HL-60 (cell line): ENCODE measurements around the gene MPPED1.

Source experiments
- DNase-seq, 2 experiments: peaks; one replicate each; pipeline ENCODE4 v3.0.0-alpha.2; 2010 to 2020; ENCODE audit warnings: low read depth in 1 of 2, low spot score in 1 of 2
- H3K27ac ChIP-seq: fragments of 250-450 bp; sonication (Bioruptor Pico); replicated peaks from 2 replicates; pipeline ENCODE4 v1.5.1; 2020; ENCODE audit warnings: mild to moderate bottlenecking, moderate library complexity
- H3K27me3 ChIP-seq: fragments of 250-450 bp; sonication (Bioruptor Pico); 2 replicates; pipeline ENCODE4 v1.5.1; 2021; ENCODE audit warnings: mild to moderate bottlenecking, moderate library complexity; ENCODE audit not compliant: insufficient read depth, poor library complexity, severe bottlenecking
- H3K4me3 ChIP-seq: replicated peaks from 2 replicates; pipeline ENCODE4 v1.5.1; 2011; ENCODE audit warnings: mild to moderate bottlenecking, control low read depth, low read length; ENCODE audit not compliant: insufficient read depth
- GABPA ChIP-seq: IDR thresholded peaks from 2 replicates; pipeline ENCODE4 v1.6.1; 2012; ENCODE audit warnings: low read depth
- POLR2AphosphoS5 ChIP-seq: IDR thresholded peaks from 2 replicates; pipeline ENCODE4 v1.6.1; 2012; ENCODE audit warnings: low read depth
- SPI1 ChIP-seq: IDR thresholded peaks from 2 replicates; pipeline ENCODE4 v1.6.1; 2012; ENCODE audit warnings: low read depth, mild to moderate bottlenecking, borderline replicate concordance
- TF ChIP-seq, protein P1 (sequence below): IDR thresholded peaks from 2 replicates; pipeline ENCODE4 v1.6.1; 2012; ENCODE audit warnings: low read depth; ENCODE audit not compliant: insufficient replicate concordance
- TF ChIP-seq, protein P2 (sequence below): IDR thresholded peaks from one replicate; pipeline ENCODE4 v1.5.1; 2011; ENCODE audit warnings: low read length, control low read depth, inconsistent platforms; ENCODE audit not compliant: insufficient read depth

The MPPED1 gene

DNA sequence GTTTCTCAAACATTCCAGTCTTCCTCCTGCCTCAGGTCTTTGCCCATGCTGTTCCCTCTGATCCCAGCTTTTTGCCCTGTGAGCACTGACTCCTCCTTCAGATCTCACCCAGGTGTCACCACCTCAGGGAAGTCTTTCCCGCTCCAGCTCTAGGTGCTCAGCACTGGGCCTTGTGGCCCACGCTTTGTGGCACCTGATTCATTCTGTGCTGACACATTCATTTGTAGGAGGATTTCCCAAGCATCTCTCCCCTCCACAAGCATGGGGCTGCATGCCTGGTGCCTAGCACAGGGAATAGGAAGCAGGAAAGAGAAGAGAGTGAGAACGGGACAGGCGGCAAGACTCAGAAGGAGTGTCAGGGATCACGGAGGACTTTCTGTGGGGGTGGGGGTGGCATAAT, 17.6 kb downstream of the MPPED1 start:
- no peak for DNase-seq
- Histone ChIP-seq H3K27me3 (peaks cover 8% of the 10 kb centered on the region), H3K4me3 (no peak overlapping the region), H3K27ac (no peak overlapping the region)
- TF ChIP-seq, protein P1, sequence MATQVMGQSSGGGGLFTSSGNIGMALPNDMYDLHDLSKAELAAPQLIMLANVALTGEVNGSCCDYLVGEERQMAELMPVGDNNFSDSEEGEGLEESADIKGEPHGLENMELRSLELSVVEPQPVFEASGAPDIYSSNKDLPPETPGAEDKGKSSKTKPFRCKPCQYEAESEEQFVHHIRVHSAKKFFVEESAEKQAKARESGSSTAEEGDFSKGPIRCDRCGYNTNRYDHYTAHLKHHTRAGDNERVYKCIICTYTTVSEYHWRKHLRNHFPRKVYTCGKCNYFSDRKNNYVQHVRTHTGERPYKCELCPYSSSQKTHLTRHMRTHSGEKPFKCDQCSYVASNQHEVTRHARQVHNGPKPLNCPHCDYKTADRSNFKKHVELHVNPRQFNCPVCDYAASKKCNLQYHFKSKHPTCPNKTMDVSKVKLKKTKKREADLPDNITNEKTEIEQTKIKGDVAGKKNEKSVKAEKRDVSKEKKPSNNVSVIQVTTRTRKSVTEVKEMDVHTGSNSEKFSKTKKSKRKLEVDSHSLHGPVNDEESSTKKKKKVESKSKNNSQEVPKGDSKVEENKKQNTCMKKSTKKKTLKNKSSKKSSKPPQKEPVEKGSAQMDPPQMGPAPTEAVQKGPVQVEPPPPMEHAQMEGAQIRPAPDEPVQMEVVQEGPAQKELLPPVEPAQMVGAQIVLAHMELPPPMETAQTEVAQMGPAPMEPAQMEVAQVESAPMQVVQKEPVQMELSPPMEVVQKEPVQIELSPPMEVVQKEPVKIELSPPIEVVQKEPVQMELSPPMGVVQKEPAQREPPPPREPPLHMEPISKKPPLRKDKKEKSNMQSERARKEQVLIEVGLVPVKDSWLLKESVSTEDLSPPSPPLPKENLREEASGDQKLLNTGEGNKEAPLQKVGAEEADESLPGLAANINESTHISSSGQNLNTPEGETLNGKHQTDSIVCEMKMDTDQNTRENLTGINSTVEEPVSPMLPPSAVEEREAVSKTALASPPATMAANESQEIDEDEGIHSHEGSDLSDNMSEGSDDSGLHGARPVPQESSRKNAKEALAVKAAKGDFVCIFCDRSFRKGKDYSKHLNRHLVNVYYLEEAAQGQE = no peak
- TF ChIP-seq, protein P2, sequence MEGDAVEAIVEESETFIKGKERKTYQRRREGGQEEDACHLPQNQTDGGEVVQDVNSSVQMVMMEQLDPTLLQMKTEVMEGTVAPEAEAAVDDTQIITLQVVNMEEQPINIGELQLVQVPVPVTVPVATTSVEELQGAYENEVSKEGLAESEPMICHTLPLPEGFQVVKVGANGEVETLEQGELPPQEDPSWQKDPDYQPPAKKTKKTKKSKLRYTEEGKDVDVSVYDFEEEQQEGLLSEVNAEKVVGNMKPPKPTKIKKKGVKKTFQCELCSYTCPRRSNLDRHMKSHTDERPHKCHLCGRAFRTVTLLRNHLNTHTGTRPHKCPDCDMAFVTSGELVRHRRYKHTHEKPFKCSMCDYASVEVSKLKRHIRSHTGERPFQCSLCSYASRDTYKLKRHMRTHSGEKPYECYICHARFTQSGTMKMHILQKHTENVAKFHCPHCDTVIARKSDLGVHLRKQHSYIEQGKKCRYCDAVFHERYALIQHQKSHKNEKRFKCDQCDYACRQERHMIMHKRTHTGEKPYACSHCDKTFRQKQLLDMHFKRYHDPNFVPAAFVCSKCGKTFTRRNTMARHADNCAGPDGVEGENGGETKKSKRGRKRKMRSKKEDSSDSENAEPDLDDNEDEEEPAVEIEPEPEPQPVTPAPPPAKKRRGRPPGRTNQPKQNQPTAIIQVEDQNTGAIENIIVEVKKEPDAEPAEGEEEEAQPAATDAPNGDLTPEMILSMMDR = no peak
- TF ChIP-seq POLR2AphosphoS5 (no peak), SPI1 (no peak), GABPA (no peak)

GRCh38 chr22:43431808-43432554, 20.2 kb downstream of the MPPED1 start:
- no peak overlapping the region for H3K27ac ChIP-seq
- TF ChIP-seq SPI1 (no peak), POLR2AphosphoS5 (no peak), GABPA (no peak)
- TF ChIP-seq, protein P1 = no peak
- TF ChIP-seq, protein P2 = no peak
- no peak overlapping the region for H3K4me3 ChIP-seq
- no peak for DNase-seq
- H3K27me3 ChIP-seq = peaks cover 8% of the 10 kb centered on the region

DNA sequence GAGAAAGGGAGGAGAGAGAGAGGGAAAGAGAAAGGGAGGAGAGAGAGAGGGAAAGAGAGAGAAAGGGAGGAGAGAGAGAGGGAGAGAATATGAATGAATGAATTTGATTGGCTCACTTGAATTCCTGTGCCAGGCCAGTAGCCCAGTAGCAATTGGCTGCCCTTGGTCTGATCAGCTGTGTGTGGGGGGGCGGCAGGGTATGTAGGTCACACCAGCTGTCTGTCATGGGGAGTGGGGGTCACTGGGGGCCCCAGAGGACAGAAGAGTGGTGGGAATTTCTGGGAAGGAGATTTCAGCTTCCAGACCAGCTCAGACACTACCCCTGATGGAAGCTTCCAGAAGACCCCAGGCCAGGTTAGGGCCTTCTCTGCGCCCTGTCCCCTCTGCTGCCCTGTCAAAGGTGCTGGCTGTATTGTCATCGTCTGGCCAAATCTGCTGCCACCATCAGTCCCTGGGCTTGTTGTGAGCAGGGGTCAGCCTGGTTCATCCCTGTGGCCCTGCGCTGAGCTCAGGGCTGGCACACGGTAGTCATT, 21.1 kb downstream of the MPPED1 start:
- H3K27ac ChIP-seq = no peak overlapping the region
- TF ChIP-seq POLR2AphosphoS5 (no peak), GABPA (no peak), SPI1 (no peak)
- TF ChIP-seq, protein P2 = no peak
- TF ChIP-seq, protein P1 = no peak
- no peak overlapping the region for H3K4me3 ChIP-seq
- DNase-seq = no peak
- peaks cover 8% of the 10 kb centered on the region for H3K27me3 ChIP-seq
